Endothelial cell of umbilical vein (primary cell): Measurements from ENCODE around the gene ISY1. TPM values are rescaled to one million over a fixed set of nuclear protein-coding genes. Genes with fewer than 3 reads are reported as not detected.

Experiments used
- BruUV-seq: library from RNA; stranded (reverse); fragments of 400-500 nt; replicated peaks from 2 replicates; lab custom pipeline; 2021; lab: Mats Ljungman, UMichigan
- CTCF ChIA-PET: fragments of 300-600, 350-600 bp; sonication (Branson Sonifier 250); formaldehyde crosslinking; loops from one replicate; lab custom pipeline; 2021; ENCODE audit warnings: antibody characterized with exemption, inconsistent platforms; lab: Charles Lee
- POLR2A ChIA-PET: fragments of 300-600, 350-600 bp; sonication (Branson Sonifier 250); formaldehyde crosslinking; loops from one replicate; lab custom pipeline; 2021; ENCODE audit warnings: antibody characterized with exemption, inconsistent platforms; lab: Charles Lee
- DNase-seq: peaks from one replicate; pipeline ENCODE4 v3.0.0-alpha.2; 2011; ENCODE audit warnings: low read depth, low spot score
- FAIRE-seq: peaks from 2 replicates; lab custom pipeline; 2011; peaks lifted over from hg19 to GRCh38; lab: Jason Lieb, UNC
- H2AFZ ChIP-seq: 2 replicates; pipeline ENCODE4 v1.6.0; 2012; ENCODE audit warnings: low read depth, low read length, control low read depth, inconsistent platforms
- H3K27ac ChIP-seq: 2 replicates; pipeline ENCODE4 v1.5.1; 2011; ENCODE audit warnings: low read depth, mild to moderate bottlenecking, control low read depth, low read length, moderate library complexity; ENCODE audit not compliant: insufficient read depth
- H3K27me3 ChIP-seq, 2 experiments: 2 replicates each; pipeline versions ENCODE4 v1.6.0 to v1.6.1; 2011; ENCODE audit warnings: low read length in 2 of 2, mixed read lengths in 1 of 2; ENCODE audit not compliant: control insufficient read depth in 2 of 2, insufficient read depth in 2 of 2
- H3K36me3 ChIP-seq, 2 experiments: 2 replicates in 1 of 2; 3 replicates in 1 of 2; pipeline ENCODE4 v1.5.1; 2011; ENCODE audit warnings: low read length in 2 of 2, mild to moderate bottlenecking in 1 of 2, moderate library complexity in 1 of 2; ENCODE audit not compliant: control insufficient read depth in 2 of 2, insufficient read depth in 2 of 2; ENCODE audit errors: extremely low read depth in 1 of 2
- H3K4me1 ChIP-seq: 3 replicates; pipeline ENCODE4 v1.5.1; 2011; ENCODE audit warnings: mild to moderate bottlenecking, low read length; ENCODE audit not compliant: control insufficient read depth, insufficient read depth; ENCODE audit errors: extremely low read depth
- H3K4me2 ChIP-seq: 2 replicates; pipeline ENCODE4 v1.6.1; 2011; ENCODE audit warnings: low read length, control low read depth, mixed read lengths; ENCODE audit not compliant: insufficient read depth
- H3K4me3 ChIP-seq, 3 experiments: fragments of 200-600 bp in 1 of 3; sonication (generic), shearing (Covaris generic) in 1 of 3; replicated peaks in 1 of 3; 2 replicates each; pipeline ENCODE4 v1.5.1; 2011 to 2016; ENCODE audit warnings: control low read depth in 3 of 3, low read length in 3 of 3, mild to moderate bottlenecking in 2 of 3, inconsistent platforms in 1 of 3, low read depth in 1 of 3, moderate library complexity in 1 of 3; ENCODE audit not compliant: insufficient read depth in 1 of 3
- H3K79me2 ChIP-seq: 2 replicates; pipeline ENCODE4 v1.6.0; 2012; ENCODE audit warnings: low read length, inconsistent platforms; ENCODE audit not compliant: control insufficient read depth, insufficient read depth
- H3K9ac ChIP-seq: replicated peaks from 2 replicates; pipeline ENCODE3; 2011; ENCODE audit warnings: low read length, control low read depth; ENCODE audit not compliant: insufficient read depth; ENCODE audit errors: extremely low read depth
- H3K9me1 ChIP-seq: replicated peaks from 3 replicates; pipeline ENCODE4 v1.6.0; 2011; ENCODE audit warnings: mild to moderate bottlenecking, low read length; ENCODE audit not compliant: control insufficient read depth, insufficient read depth; ENCODE audit errors: extremely low read depth
- H3K9me3 ChIP-seq: replicated peaks from 2 replicates; pipeline ENCODE4 v1.5.1; 2012; ENCODE audit warnings: low read length, inconsistent platforms; ENCODE audit not compliant: control insufficient read depth, insufficient read depth
- H4K20me1 ChIP-seq: replicated peaks from 2 replicates; pipeline ENCODE3; 2011; ENCODE audit warnings: mild to moderate bottlenecking, low read length; ENCODE audit not compliant: control insufficient read depth, insufficient read depth; ENCODE audit errors: extremely low read depth
- CTCF ChIP-seq, 2 donors: IDR thresholded peaks; 1 replicate in 1 of 2; 2 replicates in 1 of 2; pipeline ENCODE4 v1.5.1; 2011; ENCODE audit warnings: low read length in 2 of 2, mild to moderate bottlenecking in 2 of 2, moderate library complexity in 2 of 2, control low read depth in 1 of 2, inconsistent platforms in 1 of 2, low read depth in 1 of 2; ENCODE audit not compliant: insufficient read depth in 1 of 2; ENCODE audit errors: extremely low read depth in 1 of 2
- EZH2 ChIP-seq: IDR thresholded peaks from 2 replicates; pipeline ENCODE4 v1.6.1; 2012; ENCODE audit warnings: borderline replicate concordance, low read depth, mild to moderate bottlenecking, moderate library complexity, low read length, inconsistent platforms; ENCODE audit not compliant: severe bottlenecking
- FOS ChIP-seq: IDR thresholded peaks from 2 replicates; pipeline ENCODE4 v1.6.1; 2011; ENCODE audit warnings: mild to moderate bottlenecking, low read length, moderate library complexity, borderline replicate concordance; ENCODE audit not compliant: insufficient read depth
- GATA2 ChIP-seq: IDR thresholded peaks from 2 replicates; pipeline ENCODE4 v1.7.0; 2011; ENCODE audit warnings: low read depth, mild to moderate bottlenecking, moderate library complexity, mixed read lengths, low read length; ENCODE audit not compliant: insufficient read length, insufficient read depth
- JUN ChIP-seq: IDR thresholded peaks from 2 replicates; pipeline ENCODE4 v1.6.1; 2011; ENCODE audit warnings: borderline replicate concordance, low read depth; ENCODE audit not compliant: insufficient read length, insufficient read depth
- MYC ChIP-seq: IDR thresholded peaks from one replicate; pipeline ENCODE4 v1.6.1; 2011; ENCODE audit warnings: mild to moderate bottlenecking, low read depth, low read length
- POLR2A ChIP-seq: IDR thresholded peaks from 2 replicates; pipeline ENCODE4 v1.6.1; 2012; ENCODE audit warnings: low read depth, mild to moderate bottlenecking, control low read depth, low read length
- POLR2AphosphoS5 ChIP-seq: IDR thresholded peaks from 2 replicates; pipeline ENCODE4 v1.6.1; 2012; ENCODE audit warnings: low read depth, mild to moderate bottlenecking, control low read depth, low read length, moderate library complexity; ENCODE audit not compliant: insufficient read depth
- dilution Hi-C: fragments of 300-500 bp; cut with MboI; formaldehyde crosslinking; loops from one replicate; pipeline ENCODE4 v1.15.0; 2019; ENCODE audit warnings: low sequenced_read_pairs; ENCODE audit not compliant: extremely low pct_ligation_motif_present
- intact Hi-C: fragments of 100-400 bp; cut with micrococcal nuclease; formaldehyde crosslinking; loops from one replicate; pipeline ENCODE4 v1.10.0; 2022
- polyA plus RNA-seq, 4 experiments: library from polyadenylated mRNA; depleted of rRNA in 3 of 4; stranded (reverse) in 3 of 4; unstranded in 1 of 4; fragments of >200 nt; gene quantifications; 2 replicates each; pipeline versions ENCODE4 v1.2.1 to v1.2.3, GENCODE V29; 2011 to 2012; ENCODE audit warnings: missing spikeins in 1 of 4
- total RNA-seq: library from RNA; stranded (reverse); gene quantifications from 2 replicates; pipeline ENCODE4 v1.2.3, GENCODE V29; 2021
- TF ChIP-seq, protein P1 (sequence below): IDR thresholded peaks from 2 replicates; pipeline ENCODE4 v1.6.1; 2011; ENCODE audit not compliant: insufficient read depth, insufficient read length

Gene ISY1
- total and polyA plus RNA-seq, 2 donors (not counting 3 experiments of a cell fraction or from before 2014, with no cell fraction given) = 50.7 to 59.4 TPM

- TF ChIP-seq MYC (no peak), GATA2 (no peak), EZH2 (no peak), CTCF (IDR thresholded peaks at IDR 0.05; ENCODE audit: extremely low read depth in 1 of 2, insufficient read depth in 1 of 2, low read depth in 1 of 2, low read length in 2 of 2) (no peak), POLR2A (no peak), FOS (no peak), JUN (no peak), POLR2AphosphoS5 (no peak)
- TF ChIP-seq, protein P1, sequence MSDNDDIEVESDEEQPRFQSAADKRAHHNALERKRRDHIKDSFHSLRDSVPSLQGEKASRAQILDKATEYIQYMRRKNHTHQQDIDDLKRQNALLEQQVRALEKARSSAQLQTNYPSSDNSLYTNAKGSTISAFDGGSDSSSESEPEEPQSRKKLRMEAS = no peak
- Histone ChIP-seq H3K9me3 (no peaks in the 10 kb centered on the region), H3K9me1 (no peaks in the 10 kb centered on the region), H2AFZ (no peak overlapping the region), H3K4me1 (peaks cover 26% of the 10 kb centered on the region), H3K27ac (no peak overlapping the region), H4K20me1 (peaks cover 28% of the 10 kb centered on the region), H3K9ac (no peak overlapping the region), H3K79me2 (peaks cover 97% of the 10 kb centered on the region), H3K4me2 (no peak overlapping the region), H3K36me3 (peaks cover 14 to 17% of the 10 kb centered on the region in 2 experiments), H3K4me3 (no peak overlapping the region), H3K27me3 (no peaks in the 10 kb centered on the region)
- dilution Hi-C loops = no loop called here
- intact Hi-C loops = no loop called here
- no TSS peak for BruUV-seq
- DNase-seq (no peak), FAIRE-seq (no peak)
- POLR2A ChIA-PET = no interaction called here
- CTCF ChIA-PET = interaction anchor here (1.0 to 4.8 kb wide), 2 partner anchors 69 to 70 kb away, joined by 3 to 27 read pairs; no protein-coding TSS in a partner anchor
Measured at GRCh38 chr3:129176051-129176450, 15.2 kb upstream of the ISY1 start.
